MM.1S (cell line): Measurements from ENCODE around the gene CFAP99.

Experiments used
- CTCF ChIP-seq: fragments of 300-600 bp; sonication (generic); IDR thresholded peaks from 2 replicates; pipeline ENCODE4 v1.5.1; 2016; ENCODE audit warnings: antibody characterized with exemption, low read length, mixed read lengths
- EZH2 ChIP-seq: fragments of 300-600 bp; sonication (generic); optimal IDR thresholded peaks from 2 replicates; pipeline ENCODE3; 2017; ENCODE audit warnings: low read depth, mild to moderate bottlenecking, antibody characterized with exemption, low read length, mixed read lengths

- TF ChIP-seq EZH2 (no peak), CTCF (no peak)
These were observed 39.9 kb upstream of the CFAP99 start for GRCh38 chr4:2378898-2379297.
